Epithelial cell of proximal tubule (primary cell): ENCODE data around the gene MMAB. TPM values are rescaled to one million over a fixed set of nuclear protein-coding genes. Genes with fewer than 3 reads are reported as not detected.

Experiments used
- DNase-seq: peaks from one replicate; pipeline ENCODE4 v3.0.0-alpha.2; 2011; ENCODE audit warnings: low read depth
- H3K4me3 ChIP-seq: 2 replicates; pipeline ENCODE4 v1.5.1; 2011; ENCODE audit warnings: low read depth, mild to moderate bottlenecking, low read length
- total RNA-seq: library from RNA; depleted of rRNA; stranded (reverse); fragments of >200 nt; gene quantifications from 2 replicates; pipeline ENCODE4 v1.2.3, GENCODE V29; 2015
- TF ChIP-seq, protein P1 (sequence below): conservative IDR thresholded peaks from 2 replicates; pipeline ENCODE4 v1.5.1; 2012; ENCODE audit warnings: low read depth, mild to moderate bottlenecking, low read length

Gene MMAB
- total RNA-seq, 1 donor from 2014 or later = 33.3 TPM

DNA sequence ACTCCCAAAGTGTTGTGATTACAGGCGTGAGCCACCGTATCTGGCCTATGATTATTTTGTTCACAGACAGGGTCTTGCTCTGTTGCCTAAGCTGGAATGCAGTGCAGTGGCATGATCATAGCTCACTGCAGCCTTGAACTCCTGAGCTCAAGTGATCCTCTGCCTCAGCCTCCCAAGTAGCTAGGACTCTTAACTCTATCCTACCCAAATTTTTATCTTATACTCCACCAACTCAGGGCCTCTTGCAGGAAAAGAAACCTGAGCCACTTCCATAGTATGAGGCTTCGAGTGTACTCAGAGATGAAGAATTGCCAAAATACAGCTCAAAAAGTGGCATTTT is 828 bp downstream of the MMAB start:
- TF ChIP-seq, protein P1, sequence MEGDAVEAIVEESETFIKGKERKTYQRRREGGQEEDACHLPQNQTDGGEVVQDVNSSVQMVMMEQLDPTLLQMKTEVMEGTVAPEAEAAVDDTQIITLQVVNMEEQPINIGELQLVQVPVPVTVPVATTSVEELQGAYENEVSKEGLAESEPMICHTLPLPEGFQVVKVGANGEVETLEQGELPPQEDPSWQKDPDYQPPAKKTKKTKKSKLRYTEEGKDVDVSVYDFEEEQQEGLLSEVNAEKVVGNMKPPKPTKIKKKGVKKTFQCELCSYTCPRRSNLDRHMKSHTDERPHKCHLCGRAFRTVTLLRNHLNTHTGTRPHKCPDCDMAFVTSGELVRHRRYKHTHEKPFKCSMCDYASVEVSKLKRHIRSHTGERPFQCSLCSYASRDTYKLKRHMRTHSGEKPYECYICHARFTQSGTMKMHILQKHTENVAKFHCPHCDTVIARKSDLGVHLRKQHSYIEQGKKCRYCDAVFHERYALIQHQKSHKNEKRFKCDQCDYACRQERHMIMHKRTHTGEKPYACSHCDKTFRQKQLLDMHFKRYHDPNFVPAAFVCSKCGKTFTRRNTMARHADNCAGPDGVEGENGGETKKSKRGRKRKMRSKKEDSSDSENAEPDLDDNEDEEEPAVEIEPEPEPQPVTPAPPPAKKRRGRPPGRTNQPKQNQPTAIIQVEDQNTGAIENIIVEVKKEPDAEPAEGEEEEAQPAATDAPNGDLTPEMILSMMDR = no peak
- peak overlapping the region; percentile 78 for H3K4me3 ChIP-seq
- no peak for DNase-seq

DNA sequence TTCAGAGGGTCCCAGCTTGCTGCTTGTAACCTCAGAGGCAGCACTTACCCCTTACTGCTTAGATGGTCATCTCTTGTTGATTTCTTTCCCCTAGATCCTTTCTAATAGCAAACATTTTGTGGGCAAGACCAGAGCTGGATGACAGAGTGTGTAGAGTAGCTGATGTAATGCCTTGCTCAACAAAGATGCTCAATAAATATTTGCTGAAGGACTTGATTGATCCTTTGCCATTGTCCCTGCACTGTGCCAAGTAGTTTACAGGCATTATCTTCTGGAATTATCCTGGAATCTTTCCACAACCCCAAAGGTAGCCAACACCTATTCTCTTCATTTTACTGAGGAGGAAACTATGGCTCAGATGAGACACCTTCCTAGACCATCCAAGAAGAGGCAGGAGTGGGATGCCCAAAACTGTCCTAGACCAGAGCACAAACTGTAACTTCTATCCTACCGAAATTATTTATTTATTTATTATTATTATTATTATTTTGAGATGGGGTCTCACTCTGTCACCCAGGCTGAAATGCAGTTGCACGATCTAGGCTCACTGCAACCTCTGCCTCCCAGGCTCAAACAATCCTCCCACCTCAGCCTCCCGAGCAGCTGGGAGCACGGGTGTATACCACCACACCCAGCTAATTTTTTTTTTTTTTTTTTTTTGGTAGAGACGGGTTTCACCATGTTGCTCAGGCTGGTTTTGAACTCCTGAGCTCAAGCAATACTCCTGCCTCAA is 1.4 kb downstream of the MMAB start:
- DNase-seq = no peak
- peak overlapping the region; percentile 78 for H3K4me3 ChIP-seq
- TF ChIP-seq, protein P1 = no peak

DNA sequence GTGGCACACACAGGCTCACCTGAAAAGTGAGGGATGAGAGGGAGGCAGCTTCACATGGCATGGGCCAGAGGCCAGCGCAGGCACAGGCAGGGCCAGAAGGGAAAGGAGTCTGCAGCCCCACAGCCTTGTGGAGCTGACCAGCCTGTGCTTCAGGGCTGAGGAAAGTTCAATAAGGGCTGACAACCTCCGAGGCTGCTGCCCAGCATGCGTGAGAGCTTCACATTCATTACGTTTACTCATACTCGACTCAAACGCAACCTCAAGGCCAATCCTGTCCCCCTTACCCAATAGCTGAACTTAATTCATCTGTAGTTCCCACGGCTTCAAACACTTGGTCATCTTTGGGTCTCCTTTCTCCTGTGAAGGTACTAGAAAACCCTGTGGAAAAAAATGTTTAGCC is 4.8 kb downstream of the MMAB start:
- TF ChIP-seq, protein P1 = no peak
- no peak for DNase-seq
- no peak overlapping the region for H3K4me3 ChIP-seq

- TF ChIP-seq, protein P1 = no peak
- DNase-seq = no peak
- H3K4me3 ChIP-seq = no peak overlapping the region
Observed at GRCh38 chr12:109567967-109568366, 5.3 kb downstream of the MMAB start.

DNA sequence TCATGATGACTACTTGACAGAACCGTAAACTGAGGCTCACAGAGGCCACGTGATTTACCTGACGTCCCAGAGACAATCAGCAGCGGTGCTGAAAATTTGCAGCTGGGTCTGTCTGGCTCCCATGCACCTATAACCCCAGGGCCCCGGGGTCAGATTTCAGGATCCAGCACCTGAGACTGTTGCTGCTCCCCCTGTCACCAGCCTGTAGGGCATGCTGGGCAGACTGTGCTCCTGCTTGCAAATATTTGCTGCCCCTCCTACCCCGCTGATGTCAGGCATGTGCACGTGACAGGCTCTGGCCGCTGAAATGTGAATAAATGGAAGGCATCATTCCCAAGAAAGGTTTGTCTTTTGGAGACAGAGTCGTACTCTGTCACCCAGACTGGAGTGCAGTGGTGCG is 6.0 kb downstream of the MMAB start:
- TF ChIP-seq, protein P1 = no peak
- no peak overlapping the region for H3K4me3 ChIP-seq
- DNase-seq = no peak

DNA sequence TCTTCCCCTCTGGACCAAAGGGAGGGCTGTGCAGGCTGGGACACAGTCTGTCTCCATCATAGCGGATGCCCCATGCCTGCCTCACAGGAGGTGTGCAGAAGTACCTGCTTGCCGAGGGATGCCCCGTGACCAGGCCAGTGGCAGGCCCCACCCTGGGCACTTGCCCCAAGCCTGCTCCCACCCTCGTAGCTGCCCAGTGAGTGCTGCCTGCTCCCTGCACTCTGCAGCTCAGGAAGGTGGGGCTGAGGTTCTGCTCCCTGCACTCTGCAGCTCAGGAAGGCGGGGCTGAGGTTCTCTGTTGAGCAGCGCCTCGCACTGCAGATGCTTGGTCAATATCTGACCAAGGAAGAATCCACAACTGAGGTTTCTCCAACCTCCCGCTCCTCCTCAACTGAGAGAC is 6.9 kb downstream of the MMAB start:
- DNase-seq = no peak
- TF ChIP-seq, protein P1 = no peak
- H3K4me3 ChIP-seq = no peak overlapping the region
